HEK293 (cell line): ENCODE data around the gene PDE4D.

Source experiments
- CTCF ChIP-seq: fragments of 450-650 bp; formaldehyde crosslinking; IDR thresholded peaks from 2 replicates; pipeline ENCODE4 v1.5.1; 2016; ENCODE audit warnings: missing biosample characterization, missing genetic modification characterization
- PRDM4 ChIP-seq: fragments of 450-650 bp; formaldehyde crosslinking; IDR thresholded peaks from 2 replicates; pipeline ENCODE4 v1.5.1; 2017; ENCODE audit warnings: missing biosample characterization, missing genetic modification characterization
- RBAK ChIP-seq: fragments of 450-650 bp; formaldehyde crosslinking; IDR thresholded peaks from 2 replicates; pipeline ENCODE4 v1.5.1; 2016; ENCODE audit warnings: missing biosample characterization, missing genetic modification characterization
- REST ChIP-seq: fragments of 450-650 bp; formaldehyde crosslinking; IDR thresholded peaks from 2 replicates; pipeline ENCODE4 v1.5.1; 2016; ENCODE audit warnings: missing biosample characterization, missing genetic modification characterization
- ZBTB7A ChIP-seq: fragments of 450-650 bp; formaldehyde crosslinking; IDR thresholded peaks from 2 replicates; pipeline ENCODE4 v1.5.1; 2016; ENCODE audit warnings: low read depth, missing biosample characterization, missing genetic modification characterization
- ZFP3 ChIP-seq: fragments of 450-650 bp; formaldehyde crosslinking; IDR thresholded peaks from 2 replicates; pipeline ENCODE4 v1.5.1; 2016; ENCODE audit warnings: low read depth, missing biosample characterization, missing genetic modification characterization
- ZNF140 ChIP-seq: fragments of 450-650 bp; formaldehyde crosslinking; IDR thresholded peaks from 2 replicates; pipeline ENCODE4 v1.5.1; 2016; ENCODE audit warnings: missing biosample characterization, missing genetic modification characterization
- ZNF23 ChIP-seq: fragments of 450-650 bp; formaldehyde crosslinking; IDR thresholded peaks from 2 replicates; pipeline ENCODE4 v1.5.1; 2016; ENCODE audit warnings: missing biosample characterization, missing genetic modification characterization, borderline replicate concordance
- ZNF354C ChIP-seq: fragments of 450-650 bp; formaldehyde crosslinking; IDR thresholded peaks from 2 replicates; pipeline ENCODE4 v1.5.1; 2016; ENCODE audit warnings: missing biosample characterization, missing genetic modification characterization, low read depth, borderline replicate concordance
- ZNF658 ChIP-seq: fragments of 450-650 bp; formaldehyde crosslinking; IDR thresholded peaks from 2 replicates; pipeline ENCODE4; 2016; ENCODE audit warnings: missing biosample characterization, missing genetic modification characterization

- TF ChIP-seq ZNF658 (no peak), PRDM4 (tag by site-specific recombination) (no peak), ZBTB7A (tag by site-specific recombination) (no peak), REST (no peak), ZNF140 (tag by site-specific recombination) (no peak), CTCF (tag by site-specific recombination) (no peak), ZNF354C (tag by site-specific recombination) (no peak), RBAK (tag by site-specific recombination) (no peak), ZFP3 (no peak), ZNF23 (tag by site-specific recombination) (no peak)
These were observed 906.3 kb downstream of the PDE4D start for GRCh38 chr5:58987193-58987592.
